Measurements from ENCODE around the gene NPAP1.
"Not testable (repeated sequence)": the region's sequence is repeated elsewhere in the genome, so short reads cannot be mapped to it uniquely, and the experiment has no call there.

Gene NPAP1, protein sequence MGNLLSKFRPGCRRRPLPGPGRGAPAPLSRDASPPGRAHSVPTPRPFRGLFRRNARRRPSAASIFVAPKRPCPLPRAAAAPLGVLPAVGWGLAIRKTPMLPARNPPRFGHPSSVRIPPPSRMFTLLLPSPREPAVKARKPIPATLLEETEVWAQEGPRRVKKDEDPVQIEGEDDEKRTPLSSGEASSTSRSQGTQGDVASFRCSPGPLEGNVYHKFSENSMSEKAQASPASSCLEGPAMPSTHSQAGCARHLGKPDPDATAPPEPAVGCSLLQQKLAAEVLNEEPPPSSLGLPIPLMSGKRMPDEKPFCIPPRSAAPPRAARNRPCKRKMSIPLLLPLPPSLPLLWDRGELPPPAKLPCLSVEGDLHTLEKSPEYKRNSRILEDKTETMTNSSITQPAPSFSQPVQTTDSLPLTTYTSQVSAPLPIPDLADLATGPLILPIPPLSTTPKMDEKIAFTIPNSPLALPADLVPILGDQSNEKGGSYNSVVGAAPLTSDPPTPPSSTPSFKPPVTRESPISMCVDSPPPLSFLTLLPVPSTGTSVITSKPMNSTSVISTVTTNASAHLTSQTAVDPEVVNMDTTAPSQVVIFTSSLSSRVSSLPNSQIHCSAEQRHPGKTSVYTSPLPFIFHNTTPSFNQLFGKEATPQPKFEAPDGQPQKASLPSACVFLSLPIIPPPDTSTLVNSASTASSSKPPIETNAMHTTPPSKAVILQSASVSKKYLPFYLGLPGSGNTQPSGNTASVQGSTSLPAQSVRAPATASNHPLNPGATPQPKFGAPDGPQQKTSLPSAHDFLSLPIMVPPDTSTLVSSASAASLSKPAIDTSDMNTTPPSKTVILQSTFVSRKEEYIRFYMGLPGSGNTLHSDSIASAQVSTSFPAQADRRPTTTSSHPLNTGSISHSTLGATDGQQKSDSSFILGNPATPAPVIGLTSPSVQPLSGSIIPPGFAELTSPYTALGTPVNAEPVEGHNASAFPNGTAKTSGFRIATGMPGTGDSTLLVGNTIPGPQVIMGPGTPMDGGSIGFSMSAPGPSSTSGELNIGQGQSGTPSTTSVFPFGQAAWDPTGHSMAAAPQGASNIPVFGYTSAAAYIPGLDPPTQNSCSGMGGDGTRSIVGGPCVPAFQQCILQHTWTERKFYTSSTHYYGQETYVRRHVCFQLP

DNA sequence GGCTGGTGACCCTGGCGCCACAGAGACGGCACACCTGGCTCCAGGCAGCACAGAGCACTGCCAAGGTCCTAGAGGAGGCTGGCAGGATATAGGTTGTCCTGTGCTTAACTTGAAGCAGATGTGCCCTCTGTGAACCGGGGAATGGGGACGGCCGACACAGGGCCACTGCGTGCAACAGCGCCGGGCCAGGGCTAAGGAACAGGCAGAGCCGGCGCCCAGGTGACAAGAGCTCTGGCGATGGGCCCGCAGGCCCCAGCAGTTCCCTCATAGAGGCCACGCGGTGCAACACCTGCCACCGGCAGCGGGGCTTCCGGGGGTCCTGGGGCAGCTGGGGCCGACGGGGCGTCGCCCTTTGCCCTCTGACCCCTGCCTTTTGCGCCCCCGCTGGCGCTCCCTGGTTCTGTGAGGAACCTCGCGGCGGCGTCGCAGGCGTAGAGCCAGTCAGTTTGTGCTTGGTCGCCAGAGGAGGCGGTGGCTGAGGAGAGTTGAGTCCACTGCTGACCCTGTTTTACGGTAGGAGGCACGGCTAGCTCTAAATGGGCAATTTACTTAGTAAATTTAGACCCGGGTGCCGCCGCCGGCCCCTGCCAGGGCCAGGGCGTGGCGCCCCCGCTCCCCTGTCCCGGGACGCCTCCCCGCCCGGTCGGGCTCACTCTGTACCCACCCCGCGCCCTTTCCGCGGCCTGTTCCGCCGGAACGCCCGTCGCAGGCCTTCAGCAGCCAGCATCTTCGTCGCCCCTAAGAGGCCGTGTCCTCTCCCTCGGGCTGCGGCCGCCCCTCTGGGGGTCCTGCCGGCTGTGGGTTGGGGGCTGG lies at the start of gene NPAP1:
NPAP1 (plus strand) TSS at position 444 of the 813 bp plus-strand sequence; CDS start at position 537, 93 bp downstream.
- no peak for DNase-seq (ENCODE audit: low read depth, low spot score)

DNA sequence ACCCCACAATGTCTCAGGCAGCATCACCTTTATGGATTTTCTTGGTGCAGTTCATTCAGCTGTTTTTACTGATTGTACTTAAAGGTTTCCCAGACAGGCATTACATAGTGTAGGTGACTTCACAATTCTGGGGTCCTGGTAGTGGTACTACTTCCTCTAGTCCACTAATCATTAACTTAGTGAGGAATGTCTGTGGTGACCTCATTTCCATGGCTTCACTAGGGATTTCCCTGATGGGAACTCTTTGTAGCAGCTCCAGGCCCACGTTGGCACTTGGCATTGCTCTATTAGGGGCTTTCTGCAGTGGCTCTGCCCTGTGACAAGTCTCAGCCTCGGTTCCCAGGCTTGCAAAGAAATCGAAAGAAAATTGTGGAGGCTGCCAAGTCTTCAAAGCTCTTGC lies 48.1 kb upstream of the NPAP1 start:
- no peak for DNase-seq (ENCODE audit: low read depth, low spot score)

DNA sequence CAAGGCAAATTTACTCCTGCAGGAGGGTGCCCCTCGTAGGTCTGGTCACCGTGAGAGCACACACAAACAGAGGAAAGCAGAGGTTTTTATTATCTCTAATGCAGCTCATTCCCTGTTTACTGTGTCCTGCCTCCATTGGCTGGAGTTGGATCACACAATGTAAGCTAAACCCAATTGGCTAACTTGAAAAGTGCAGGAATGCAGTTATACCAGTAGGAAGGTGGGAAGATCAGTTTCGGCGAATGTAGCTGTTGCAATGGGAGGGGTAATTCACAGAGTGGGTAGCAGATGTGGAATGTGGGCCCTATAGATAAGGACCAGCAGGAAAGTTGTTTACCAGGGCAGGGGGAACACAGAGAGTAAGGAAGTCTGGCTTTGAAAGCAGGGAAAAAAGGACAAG lies 42.5 kb upstream of the NPAP1 start:
- no peak for DNase-seq (ENCODE audit: low read depth, low spot score)

DNA sequence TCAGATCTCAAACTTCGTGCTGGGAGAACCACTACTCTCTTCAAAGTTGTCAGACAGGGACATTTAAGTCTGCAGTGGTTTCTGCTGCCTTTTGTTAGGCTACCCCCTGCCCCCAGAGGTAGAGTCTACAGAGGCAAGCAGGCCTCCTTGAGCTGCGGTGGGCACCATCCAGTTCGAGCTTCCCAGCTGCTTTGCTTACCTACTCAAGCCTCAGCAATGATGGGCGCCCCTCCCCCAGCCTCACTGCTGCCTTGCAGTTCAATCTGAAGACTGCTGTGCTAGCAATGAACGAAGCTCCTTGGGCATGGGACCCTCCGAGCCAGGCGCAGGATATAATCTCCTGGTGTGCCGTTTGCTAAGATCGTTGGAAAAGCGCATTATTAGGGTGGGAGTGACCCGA lies 36.2 kb upstream of the NPAP1 start:
- not testable (repeated sequence) for DNase-seq (ENCODE audit: low read depth, low spot score)

DNA sequence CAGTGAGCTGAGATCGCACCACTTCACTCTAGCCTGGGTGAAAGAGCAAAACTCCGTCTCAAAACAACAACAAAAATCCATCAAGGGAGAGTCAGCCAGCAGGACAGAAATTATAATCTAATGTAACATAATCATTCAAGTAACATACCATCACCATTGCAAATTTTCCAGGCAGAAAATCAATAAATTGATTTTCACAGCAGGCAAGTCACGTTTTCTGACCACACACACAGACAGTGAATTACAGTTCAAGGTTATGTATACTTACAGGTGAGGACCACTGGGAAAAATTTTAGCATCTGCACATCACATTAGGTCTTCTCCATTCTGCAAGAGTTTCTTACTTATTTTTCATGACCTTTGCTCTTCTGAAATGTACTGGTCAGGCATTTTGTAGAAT lies 29.9 kb upstream of the NPAP1 start:
- DNase-seq (ENCODE audit: low read depth, low spot score): no peak

DNA sequence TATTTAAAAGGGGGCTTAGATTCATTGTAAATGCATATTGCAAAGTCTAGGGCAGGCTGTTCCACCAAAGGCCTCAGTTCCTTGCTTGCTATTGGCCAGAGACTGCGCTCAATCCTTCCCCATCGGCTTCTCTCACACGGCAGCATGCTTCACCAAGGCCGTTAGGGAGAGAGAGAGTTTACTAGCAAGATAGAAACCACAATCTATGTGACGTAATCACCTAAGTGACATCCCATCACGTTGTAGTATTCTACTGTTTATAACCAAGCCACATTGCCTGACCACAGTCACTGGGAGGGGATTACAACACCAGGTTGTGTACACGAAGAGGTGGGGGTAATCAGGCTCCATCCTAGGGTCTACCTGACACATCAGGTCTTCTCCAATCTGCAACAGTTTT lies 16.0 kb upstream of the NPAP1 start:
- no peak for DNase-seq (ENCODE audit: low read depth, low spot score)

DNA sequence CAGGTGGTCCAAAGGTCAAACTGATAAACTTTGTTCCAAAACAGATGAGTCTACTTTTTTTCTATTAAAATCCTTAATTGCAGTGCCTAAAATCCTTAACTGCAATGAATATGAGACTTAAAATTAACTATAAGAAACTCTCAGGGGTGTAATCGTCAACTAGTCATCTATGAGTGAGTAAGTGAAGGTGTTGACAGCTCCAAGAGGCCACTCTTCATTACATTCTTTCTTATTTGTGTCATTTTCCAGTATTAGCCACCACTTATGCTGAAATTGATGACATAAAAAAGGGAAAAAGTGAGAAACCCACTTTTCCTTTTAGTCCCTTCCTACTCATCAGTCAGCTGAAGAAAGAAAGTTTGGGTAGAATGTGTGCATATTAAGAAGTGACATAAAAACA lies 12.6 kb upstream of the NPAP1 start:
- no peak for DNase-seq (ENCODE audit: low read depth, low spot score)

DNA sequence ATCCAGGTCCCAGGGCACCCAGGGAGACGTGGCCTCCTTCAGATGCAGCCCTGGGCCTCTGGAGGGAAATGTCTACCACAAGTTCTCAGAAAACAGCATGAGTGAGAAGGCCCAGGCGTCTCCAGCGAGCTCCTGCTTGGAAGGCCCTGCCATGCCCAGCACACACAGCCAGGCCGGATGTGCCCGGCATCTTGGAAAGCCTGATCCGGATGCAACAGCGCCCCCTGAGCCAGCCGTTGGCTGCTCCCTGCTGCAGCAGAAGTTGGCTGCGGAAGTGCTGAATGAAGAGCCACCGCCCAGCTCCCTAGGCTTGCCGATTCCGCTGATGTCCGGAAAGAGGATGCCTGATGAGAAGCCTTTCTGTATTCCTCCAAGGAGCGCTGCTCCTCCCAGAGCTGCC lies 856 bp downstream of the NPAP1 start:
- no peak for DNase-seq (ENCODE audit: low read depth, low spot score)

DNA sequence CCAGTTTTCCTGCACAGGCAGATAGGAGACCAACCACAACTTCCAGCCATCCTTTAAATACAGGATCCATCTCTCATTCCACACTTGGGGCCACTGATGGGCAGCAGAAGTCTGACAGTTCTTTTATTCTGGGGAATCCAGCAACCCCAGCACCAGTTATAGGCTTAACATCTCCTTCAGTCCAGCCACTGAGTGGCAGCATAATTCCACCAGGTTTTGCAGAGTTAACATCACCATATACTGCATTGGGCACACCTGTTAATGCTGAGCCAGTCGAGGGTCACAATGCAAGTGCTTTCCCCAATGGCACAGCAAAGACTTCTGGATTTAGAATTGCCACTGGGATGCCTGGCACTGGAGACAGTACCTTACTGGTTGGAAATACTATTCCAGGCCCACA lies 2.9 kb downstream of the NPAP1 start:
- DNase-seq (ENCODE audit: low read depth, low spot score): no peak

DNA sequence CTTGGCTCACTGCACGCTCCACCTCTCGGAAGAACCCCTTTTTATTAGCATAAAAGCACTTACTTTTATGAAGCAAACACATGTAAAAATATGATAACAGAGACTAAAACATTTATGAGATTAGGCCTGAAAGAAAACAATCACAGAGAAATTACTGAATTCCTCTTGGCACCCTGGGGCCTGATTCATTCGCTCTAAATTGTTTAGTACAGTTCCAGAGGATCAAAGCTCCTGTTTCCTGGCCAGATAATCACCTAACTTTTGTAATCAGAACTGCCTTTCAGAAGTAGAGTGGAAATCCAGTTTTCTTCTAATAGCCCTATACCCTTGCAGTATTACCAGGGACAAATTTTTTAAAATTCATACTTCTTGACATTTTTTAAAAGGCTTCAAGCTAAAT lies 6.4 kb downstream of the NPAP1 start:
- DNase-seq (ENCODE audit: low read depth, low spot score): no peak

DNA sequence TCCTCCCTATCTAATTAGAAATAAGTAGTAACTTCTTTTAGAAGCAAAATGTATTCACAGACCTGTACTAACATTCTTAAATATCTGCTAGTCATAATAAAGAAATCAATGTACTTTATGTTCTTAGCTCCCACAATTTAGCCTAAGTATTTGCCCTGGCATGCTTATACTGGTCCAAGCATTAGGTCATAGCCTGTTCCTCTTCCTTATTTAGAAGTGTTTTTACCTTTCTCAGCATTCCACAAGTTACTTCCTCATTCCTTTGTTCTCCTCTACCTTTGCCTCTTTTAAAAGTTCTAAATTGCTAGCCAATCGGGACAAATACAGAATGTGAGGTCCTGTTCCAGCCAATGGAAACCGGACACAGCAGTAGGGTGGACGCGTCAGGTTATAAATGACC lies 7.3 kb downstream of the NPAP1 start:
- not testable (repeated sequence) for DNase-seq (ENCODE audit: low read depth, low spot score)

DNA sequence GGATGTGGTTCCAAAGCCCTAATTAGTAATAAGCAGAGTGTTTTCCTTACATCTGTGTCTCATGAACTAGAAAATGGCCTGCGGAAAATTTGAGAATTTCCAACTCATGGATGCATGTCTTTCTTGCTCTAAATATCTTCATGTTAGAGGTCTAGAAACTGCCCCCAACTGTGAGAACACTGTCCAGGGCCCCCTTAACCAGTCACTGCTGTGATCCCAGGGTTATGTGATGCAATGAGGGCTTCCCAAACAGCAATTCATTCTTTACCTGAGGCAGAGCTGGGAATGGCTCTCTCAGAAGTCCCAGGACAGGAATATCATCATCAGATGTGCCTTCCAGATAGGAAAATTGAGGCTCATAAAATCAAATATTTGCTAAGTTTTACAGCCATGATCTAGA lies 8.2 kb downstream of the NPAP1 start:
- no peak for DNase-seq (ENCODE audit: low read depth, low spot score)

DNA sequence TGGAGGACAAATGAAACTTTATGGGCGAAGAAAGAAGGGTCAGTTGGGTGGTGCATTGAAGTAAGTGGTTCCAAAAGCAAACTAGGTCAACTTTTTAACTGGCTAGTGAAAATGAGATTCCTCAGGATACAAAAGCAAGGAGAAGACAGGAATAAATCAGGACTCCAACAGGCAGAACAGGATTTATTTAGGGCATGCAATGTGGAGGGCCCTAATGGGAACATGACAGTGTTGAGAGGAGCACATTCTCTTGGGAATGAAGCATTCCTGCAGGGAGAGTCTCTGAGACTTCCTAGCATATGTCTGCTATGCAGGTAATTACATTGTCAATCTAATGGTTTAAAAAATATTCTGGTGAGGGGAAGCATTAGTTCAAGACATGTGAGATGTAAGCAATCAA lies 8.7 kb downstream of the NPAP1 start:
- DNase-seq (ENCODE audit: low read depth, low spot score): no peak

DNA sequence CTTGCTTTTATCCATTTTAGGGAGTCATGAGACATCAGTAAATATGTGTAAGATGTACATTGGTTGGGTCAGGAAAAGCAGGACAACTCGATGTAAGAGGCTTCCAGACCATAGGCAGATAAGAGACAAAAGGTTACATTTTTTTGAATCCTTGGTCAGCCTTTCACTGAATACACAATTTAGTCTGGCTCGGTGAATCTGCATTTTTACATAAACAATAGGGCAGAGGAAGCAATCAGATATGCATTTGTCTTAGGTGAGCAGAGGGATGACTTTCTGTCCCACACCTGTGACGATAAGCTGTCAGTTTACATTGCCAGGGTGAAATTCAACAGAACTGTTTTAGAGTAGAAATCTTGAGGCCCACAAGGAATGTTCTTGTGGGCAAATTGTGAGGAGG lies 20.6 kb downstream of the NPAP1 start:
- no peak for DNase-seq (ENCODE audit: low read depth, low spot score)

DNA sequence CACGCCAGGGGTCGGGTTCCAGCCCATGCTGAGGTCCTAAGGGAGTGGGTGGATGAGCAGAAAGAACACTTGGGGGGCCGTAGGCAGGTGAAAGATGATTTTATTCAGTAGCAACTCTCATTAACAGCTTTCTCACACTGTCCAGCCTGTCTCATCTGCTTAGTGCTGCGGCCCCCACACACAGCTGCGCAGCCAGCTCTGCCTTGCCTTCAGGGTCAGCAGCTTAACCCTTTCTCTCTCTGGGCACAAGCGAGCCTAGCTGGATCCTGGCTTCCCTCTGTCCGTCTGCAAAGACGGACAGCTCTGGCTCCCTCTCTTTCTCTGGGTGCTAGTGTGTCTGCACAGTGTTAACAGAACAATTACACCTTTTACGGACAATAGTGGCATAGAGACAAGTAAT lies 21.3 kb downstream of the NPAP1 start:
- no peak for DNase-seq (ENCODE audit: low read depth, low spot score)

DNA sequence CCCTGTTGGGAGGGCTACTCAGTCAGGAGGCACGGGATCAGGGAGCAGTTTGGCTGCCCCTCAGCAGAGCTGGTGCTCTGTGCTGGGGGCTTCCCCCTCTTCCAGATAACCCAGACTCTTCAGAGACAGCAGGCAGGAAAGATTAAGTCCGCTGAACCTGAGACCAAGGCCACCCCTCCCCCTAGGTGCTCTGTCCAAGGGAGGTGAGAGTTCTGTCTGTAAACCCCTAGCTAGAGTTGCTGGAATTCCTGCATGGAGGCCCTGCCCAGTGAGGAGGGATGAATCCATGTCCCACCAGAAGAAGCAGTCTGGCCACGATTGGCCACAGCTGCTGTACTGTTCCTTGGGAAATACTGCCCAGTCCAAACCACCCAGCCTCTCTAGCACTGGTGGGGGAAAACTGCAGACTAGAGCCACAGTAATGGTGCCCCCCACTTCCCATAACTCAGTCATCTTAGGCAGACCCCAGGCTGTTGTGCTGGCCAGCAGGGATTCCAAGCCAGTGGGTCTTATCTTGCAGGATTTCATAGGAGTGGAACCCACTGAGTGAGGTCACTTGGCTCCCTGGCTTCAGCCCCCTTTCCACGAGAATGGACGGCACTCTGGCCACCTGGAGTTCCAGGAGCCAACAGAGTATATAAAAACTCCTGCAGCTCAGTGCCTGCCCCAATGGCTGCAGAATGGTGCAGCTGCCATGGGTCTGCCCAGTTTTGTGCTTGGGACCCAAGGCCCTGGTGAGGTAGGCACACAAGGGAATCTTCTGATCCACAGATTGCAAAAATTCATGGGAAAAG lies 42.9 kb downstream of the NPAP1 start:
- no peak for DNase-seq (ENCODE audit: low read depth, low spot score)

DNA sequence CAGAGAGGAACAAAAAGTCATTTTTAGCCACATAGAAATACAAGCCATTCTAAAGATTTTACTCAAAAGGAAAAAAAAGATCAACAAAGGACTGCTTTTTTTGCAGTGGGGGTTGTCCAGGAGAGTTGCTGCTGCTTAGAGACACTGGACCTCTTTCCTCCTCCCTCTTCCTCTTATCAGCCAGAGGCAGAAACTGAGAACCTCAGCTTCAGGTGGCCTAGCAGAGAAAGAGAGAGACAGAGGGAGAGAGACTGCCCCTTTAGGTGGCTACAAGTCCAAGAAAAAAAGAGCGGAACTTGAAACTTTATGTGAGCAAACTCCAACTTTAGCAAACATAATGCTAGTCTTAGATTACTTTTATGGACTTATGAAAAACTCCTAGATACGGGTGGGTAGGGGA lies 54.2 kb downstream of the NPAP1 start:
- DNase-seq (ENCODE audit: low read depth, low spot score): no peak
